HG03520 (cell line): ENCODE measurements around the gene HNRNPL.
"Not testable (repeated sequence)": the region's sequence is repeated elsewhere in the genome, so short reads cannot be mapped to it uniquely, and the experiment has no call there.

ENCODE experiments used
- ATAC-seq: cut with Tn5 transposase; IDR thresholded peaks from one replicate; pipeline ENCODE4 v1.9.1; 2021; ENCODE audit warnings: mild to moderate bottlenecking, moderate library complexity; ENCODE audit not compliant: unreplicated experiment

The HNRNPL gene

DNA sequence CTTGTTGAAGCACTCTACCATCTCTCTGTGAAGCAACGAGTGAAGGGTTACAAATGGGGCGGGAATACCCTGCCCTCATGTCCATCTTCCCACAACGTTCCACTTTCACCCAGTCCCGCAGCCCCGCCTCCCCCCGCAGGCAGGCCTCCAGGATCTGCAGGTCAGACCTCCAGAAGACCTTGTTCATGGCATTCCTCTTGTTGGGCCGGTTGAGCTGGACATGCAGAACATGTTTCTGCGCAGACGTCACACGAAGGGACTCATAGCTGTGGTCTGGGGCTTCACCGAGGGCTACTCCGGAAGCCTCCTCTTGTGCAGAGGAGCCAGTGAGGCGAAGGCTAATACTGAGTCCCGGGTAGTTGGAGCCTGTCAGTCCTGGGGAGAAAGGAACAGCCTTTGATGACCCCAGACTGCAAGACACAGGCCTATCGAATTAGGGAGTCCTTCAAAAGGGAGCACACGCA, 18.6 kb downstream of the HNRNPL start:
- ATAC-seq: peak; percentile 34

DNA sequence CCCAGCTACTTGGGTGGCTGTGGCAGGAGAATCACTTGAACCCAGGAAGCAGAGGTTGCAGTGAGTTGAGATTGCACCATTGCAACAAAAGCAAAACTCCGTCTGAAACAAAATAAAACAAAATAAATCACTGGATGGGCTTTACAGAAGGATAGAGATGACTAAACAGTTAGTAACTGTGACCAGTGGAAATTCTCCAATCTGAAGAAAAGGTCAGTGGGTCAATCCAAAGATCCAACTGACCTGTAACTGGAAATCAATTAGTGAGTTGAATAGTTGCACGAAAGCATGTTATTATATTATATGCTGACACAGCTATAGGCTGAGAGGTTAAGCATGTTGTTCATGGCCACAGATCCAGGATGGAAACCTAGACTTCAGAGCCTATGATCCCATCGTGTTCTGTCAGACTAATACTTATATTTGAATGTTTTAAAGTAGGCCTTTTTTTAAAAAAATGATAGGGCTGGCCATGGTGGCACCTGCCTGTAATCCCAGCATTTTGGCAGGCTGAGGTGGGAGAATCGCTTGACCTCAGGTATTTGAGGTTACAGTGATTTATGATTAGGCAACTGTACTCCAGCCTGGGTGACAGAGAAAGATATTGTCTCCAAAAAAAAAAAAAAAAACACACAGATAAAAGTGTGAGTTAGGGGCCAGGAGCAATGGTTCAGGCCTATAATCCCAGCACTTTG, 19.6 kb downstream of the HNRNPL start:
- no peak for ATAC-seq

DNA sequence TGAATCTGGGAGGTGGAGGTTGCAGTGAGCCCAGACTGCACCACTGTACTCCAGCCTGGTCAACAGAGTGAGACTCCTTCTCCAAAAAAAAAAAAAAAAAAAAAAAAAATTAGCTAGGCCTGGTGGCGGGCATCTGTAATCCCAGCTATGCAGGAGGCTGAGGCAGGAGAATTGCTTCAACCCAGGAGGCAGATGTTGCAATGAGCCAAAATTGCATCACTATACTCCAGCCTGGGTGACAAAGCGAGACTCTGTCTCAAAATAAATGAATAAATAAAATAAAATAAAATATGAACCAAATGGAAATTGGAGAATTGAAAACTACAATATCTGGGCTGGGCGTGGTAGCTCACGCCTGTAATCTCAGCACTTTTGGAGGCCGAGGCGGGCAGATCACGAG, 20.6 kb downstream of the HNRNPL start:
- ATAC-seq: not testable (repeated sequence)

DNA sequence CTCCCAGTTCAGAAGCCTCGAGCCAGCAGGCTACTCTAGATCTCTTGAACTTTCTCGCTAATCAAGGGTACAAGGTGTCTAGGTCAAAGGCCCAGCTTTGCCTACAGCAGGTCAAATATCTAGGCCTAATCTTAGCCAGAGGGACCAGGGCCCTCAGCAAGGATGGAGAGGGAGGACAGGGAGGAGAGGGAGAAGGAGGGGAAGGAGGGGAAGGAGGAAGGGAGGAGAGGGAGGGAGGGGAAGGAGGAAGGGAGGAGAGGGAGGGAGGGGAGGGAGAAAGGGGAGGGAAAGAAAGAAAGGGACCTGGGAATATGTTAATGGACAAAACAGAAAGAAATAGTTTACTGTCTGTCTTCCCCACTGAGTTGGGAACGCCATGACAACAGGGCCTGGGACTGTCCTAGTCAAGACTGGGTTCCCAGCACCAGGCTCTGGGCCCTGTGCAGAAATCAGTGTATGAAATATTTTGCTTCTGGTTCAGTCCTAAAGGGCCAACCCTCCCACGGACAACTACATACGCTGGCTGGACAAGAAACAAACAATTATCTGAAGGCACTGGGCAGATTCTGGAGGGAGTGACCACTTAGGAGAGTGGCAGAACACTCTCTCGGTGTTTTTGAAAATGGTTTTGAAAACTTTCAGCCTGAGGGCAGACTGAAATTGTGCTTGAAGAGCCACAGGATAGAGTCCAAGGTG, 22.8 kb downstream of the HNRNPL start:
- ATAC-seq: no peak

DNA sequence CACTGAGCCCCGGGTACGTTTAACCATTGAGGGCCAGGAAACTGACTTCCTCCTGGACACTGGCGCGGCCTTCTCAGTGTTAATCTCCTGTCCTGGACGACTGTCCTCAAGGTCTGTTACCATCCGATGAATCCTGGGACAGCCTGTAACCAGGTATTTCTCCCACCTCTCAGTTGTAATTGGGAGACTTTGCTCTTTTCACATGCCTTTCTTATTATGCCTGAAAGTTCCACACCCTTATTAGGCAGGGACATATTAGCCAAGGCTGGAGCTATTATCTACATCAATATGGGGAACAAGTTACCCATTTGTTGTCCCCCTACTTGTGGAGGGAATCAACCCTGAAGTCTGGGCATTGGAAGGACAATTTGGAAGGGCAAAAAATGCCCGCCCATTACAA, 23.9 kb downstream of the HNRNPL start:
- ATAC-seq: not testable (repeated sequence)

DNA sequence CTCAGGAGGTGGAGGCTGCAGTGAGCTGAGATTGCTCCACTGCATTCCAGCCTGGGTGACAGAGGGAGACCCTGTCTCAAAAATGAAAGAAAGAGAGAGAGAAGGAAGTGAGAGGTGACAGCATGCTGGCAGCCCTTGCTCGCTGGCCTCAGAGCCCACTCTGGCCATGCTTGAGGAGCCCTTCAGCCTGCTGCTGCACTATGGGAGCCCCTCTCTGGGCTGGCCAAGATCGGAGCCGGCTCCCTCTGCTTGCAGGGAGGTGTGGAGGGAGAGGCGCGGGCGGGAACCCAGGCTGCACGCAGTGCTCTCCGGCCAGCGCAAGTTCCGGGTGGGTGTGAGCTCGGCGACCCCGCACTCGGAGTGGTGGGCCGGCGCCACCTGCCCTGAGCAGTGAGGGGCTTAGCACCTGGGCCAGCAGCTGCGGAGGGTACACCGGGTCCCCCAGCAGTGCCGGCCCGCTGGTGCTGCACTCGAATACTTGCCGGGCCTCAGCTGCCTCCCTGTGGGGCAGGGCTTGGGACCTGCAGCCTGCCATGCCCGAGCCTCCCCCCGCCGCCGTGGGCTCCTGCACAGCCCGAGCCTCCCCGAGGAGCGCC, 28.5 kb downstream of the HNRNPL start:
- not testable (repeated sequence) for ATAC-seq

DNA sequence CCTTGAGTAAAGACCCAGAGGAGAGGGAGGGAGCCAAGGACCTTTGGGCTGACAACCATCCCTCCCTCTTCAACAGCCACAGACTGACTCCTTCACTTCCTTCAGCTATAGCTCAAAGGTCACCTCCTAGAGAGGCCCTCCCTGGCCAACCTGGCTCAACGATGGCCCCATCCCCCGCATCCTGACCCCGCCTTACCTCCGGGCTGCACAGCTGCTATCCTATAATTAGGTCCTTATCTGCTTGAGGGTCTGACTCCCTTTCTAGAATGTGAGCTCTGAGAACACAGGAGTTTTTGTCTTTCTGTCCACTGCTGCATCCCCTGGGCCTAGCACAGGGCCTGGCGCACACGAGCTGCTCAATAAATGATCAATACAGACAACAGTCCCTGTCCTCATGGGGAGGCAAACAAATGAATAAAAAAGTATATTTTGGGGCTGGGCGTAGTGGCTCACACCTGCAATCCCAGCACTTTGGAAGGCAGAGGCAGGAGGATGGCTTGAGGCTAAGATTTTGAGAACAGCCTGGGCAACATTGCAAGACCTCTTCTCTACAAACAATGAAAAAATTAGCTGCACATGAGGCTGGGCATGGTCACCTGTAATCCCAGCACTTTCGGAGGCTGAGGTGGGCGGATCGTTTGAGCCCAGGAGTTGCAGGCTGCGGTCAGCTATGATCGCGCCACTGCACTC, 30.4 kb downstream of the HNRNPL start:
- no peak for ATAC-seq

DNA sequence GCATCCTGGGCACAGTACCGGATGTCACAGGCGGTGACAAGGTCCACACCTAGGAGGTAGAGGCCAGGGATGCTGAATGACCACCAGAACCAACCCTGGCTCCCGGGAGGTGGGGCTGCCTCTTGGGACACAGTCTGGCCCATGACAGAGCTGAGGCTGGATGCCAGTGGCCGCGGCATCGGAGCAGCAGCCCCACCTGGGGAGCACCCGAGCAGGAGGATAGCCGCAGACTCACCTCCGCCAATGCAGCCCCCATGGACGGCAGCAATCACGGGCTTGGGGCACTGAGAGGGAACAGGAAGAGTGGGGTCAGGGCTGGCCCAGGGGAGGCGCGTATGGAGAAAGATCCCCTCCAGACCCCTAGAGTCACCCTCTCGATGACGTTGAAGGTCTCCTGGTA, 32.7 kb downstream of the HNRNPL start:
- ATAC-seq: no peak

DNA sequence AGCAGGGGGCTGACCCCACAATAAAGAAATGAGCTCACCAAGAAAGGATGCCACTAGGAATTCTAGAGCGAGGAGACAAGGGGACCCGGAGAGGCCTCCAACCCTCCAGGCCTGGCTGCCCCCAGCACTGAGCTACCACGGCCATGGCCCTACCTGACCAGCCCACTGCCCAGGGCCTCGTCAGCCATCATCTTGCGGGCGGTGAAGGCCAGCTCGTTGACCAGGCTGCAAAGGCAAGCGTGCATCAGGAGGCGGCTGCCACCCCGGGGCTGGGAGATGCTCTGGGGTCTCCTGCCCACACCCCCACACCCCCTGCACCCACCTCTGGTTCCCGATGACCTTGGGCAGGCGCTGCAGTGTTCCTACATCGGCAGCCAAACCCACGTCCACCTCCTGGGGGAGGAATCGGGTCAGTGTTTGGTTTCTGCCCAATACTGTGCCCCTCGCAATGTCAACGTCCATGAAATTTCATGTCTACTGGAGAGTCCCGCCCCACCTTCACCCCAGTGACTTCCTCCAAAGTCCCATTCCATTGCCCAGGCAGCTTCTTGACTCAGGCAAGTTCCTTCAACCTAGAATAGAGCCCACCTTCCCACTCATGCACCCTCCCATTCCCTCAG, 33.5 kb downstream of the HNRNPL start:
- ATAC-seq: no peak

DNA sequence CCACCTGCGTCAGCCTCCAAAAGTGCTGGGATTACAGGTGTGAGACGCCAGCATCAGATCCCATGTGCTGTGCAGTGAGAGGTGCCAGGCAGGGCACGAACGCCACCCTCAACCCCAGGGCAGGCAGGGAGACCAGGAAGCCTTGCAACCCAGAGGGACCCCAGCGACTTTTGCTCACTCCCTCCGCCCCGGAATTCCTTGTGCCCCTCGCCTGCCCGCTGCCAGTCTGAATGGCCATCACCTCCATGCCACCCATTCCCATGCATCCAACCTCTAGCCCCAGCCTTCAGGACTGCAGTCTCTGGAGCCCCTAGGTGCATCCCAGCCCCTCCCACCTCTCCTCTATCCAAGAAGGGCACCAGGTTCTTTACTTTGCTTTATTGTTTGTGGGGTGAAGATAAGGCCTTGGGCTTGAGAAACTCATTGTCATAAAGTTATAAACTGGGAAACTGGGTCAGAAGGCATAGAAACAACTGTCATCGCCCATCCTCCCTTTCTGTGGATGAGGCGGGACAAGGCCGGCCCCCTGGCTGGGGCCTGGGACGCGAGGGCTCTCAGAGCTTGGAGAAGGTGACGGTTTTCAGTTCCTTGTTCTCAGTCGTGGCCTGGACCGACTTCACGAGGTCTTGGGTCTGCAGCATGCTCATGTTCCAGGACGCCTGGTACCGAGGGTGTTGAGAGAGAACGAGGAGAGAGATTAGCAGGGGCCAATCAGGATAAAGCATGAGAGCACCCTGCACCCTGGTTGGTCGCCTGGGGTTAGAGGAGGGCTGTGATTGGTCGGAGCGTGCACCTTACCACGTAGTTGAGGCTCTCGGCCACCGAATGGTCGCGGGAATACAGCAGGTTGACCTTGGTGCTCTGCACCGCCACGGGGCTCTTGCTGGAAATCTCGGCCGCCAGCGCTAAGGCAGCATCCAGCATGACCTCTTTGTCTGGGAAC, 34.5 kb downstream of the HNRNPL start:
- no peak for ATAC-seq

DNA sequence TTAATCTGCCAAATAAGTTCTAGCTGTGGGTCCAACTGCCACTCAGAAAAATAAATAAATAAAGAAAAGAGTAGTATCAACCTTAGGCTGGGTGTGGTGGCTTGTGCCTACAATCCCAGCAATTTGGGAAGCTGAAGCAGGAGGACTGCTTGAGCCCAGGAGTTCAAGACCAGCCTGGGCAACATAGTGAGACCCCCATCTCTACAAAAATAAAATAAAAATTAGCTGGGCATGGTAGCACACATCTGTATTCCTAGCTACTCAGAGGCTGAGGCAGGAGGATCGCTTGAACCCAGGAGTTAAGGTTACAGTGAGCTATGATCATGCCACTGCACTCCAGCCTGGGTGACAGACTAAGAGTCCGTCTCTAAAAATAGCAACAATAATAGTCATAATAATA, 35.9 kb downstream of the HNRNPL start:
- ATAC-seq: not testable (repeated sequence)

DNA sequence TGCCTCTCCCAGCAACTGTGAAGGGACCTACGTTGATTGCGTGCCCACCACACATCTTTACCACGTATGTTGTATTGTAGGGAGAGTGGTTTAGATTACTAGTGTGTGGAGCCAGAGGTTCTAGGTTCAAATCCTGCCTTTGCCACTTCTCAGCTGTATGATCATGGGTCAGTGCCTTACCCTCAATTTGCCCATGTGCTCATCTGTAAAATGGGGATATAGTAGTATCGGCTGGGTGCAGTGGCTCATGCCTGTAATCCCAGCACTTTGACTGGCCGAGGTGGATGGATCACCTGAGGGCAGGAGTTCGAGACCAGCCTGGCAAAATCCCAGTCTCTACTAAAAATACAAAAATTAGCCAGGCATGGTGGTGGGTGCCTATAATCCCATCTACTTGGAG, 36.5 kb downstream of the HNRNPL start:
- no peak for ATAC-seq

DNA sequence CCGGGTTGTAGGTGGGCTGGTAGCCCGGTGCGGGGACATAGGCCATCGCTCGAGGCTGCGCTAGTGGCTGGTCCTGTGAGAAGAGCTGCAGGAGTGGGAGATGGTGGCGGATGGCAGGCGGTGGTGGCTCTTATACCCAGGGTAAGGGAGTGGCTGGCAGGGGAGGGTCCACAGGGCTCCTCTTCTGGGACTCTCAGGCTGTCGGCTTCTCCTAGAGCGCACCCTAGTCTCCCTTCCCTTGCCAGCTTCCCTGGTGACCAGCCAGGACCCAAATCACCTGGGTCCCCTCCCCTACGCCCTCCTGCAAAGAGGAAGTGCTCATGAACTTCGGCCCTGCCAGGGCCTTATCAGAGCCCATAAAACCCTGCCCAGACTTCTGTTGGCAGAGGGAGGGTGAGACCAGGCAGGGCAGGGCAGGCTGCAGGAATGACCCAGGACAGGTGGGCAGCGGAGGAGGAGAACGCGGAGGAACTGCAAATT, 36.9 kb downstream of the HNRNPL start, which contains the start of gene LGALS4:
TSS of gene LGALS4 (minus strand) at position 105 of the 480 bp plus-strand sequence. CDS start at position 46, 59 bp downstream.
- ATAC-seq: no peak

DNA sequence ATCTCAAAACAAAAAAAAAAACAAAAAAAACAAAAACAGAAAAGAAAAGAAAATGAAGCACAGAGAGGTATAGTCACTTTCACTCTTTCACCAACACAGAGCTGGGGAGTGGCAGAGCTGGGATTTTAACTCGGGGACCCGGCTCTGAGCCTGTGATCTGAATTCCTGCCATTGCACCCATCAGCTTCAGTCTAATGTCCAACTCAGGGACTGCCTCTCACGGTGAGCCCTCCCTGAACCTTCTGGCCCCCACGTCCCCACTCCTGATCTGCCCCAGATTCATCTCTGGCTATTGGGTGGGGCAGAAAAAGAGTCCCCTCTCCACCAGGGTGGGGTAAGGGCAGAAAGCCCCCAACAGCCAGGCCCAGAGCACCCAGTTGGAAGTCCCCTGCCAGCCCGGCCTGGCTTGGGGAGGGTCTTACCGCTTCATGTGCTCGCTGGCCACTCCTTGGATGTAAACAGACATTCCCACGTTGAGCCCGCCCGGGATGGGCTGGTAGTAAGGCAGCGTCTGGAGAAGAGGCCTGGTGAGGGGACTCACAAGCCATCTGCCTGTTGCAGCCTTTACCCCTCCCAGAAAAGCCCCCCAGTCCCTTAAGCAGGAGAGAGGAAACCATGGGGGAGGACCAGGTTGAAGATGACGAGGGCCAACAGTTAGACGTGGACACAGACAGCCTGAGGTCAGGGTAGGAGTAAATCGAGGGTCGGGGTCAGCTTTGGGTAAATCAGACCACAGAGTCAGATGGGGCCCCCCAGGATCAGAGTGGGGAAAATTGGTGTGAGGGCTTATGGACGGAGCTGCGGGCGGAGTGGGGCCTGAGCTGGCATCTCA, 37.6 kb downstream of the HNRNPL start:
- ATAC-seq: no peak

DNA sequence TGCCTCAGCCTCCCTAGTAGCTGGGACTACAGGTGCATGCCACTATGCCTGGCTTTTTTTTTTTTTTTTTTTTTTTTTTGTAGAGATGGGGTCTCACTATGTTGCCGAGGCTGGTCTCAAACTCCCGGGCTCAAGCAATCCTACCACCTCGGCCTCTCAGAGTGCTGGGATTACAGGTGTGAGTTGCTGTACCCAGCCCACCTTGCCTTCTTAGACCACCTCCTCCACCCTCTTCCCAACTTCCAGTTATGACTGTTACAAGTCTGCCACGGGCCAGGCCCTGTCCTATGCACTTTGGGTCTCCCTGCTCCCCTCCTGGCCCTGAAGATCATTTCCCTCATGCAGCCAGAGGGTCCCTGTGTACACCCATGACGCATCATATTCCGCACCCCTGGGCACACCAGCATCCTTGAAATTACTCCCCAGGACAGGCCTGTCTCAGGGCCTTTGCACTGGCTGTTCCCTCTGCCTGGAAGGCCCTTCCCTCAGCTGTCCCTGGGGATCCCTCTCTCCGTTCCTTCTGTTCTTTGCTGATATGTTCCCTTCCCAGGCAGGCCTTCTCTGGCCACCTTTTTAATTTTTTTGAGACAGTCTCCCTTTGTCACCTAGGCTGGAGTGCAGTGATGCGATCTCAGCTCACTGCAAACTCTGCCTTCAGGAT, 40.1 kb downstream of the HNRNPL start:
- ATAC-seq: no peak

DNA sequence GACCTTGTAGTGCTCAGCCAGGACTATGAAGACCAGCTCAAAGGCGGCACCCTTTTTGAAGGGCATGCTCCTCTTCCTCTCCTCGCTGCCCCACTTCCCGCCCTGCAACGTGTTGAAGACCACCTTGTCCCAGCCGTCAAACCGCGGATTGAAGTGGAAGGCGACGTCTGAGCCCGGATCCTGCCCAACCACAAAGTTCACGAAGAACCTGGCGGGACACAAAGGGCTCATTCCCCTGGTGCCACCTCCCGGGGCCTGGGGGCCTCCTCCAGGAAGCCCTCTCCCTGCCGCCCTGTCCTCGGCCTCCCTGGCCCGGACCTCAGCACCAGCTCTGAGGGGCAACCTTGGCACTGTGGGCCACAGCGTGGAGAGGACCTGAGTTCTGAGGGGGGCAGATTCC, 41.0 kb downstream of the HNRNPL start:
- ATAC-seq: no peak

DNA sequence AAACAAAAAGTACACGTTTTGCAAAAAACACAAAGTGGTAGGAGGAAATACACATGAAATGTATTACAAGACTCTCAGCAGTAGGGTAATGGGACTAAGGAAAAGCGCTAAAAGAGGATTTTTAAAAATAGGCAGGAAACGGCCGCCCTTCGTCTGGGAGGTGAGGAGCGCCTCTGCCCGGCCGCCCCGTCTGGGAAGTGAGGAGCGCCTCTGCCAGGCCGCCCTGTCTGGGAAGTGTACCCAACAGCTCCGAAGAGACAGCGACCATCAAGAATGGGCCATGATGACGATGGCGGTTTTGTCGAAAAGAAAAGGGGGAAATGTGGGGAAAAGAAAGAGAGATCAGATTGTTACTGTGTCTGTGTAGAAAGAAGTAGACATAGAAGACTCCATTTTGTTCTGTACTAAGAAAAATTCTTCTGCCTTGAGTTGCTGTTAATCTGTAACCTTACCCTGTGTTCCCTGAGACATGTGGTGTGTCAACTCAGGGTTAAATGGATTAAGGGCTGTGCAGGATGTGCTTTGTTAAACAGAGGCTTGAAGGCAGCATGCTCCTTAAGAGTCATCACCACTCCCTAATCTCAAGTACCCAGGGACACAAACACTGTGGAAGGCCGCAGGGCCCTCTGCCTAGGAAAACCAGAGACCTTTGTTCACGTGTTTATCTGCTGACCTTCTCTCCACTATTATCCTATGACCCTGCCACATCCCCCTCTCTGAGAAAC, 42.2 kb downstream of the HNRNPL start:
- ATAC-seq: not testable (repeated sequence)

DNA sequence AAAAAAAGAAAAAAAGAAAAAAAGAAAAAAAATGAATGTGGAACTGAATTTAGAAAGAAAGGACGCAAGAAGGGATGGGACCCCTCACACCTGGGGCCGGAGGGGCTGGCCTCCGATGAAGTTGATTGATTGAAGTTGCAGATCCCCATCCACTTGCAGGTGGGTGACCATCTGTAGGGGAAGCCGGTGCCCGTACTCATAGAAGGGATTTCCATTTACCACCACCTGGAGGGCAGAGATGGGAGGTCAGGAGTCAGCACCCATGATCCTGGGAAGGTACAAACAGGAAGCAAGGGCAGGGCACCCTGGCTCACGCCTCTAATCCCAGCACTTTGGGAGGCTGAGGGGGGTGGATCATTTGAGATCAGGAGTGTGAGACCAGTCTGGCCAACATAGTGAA, 43.4 kb downstream of the HNRNPL start:
- ATAC-seq: no peak
